Measurements from ENCODE around the gene SLC43A2. TPM values are rescaled to one million over a fixed set of nuclear protein-coding genes. Genes with fewer than 3 reads are reported as not detected.

SLC43A2 gene
- total RNA-seq, 1 experiment from 2014 or later: 11.0 TPM

GRCh38 chr17:1561420-1562175, 67.0 kb downstream of the SLC43A2 start (continued):
- 0 out of 2 replicates have a peak, but pooled peaks have one; percentile 61 for TF ChIP-seq ARID4B (CRISPR knock-in tag; IDR thresholded peaks at IDR 0.05; ENCODE audit: borderline replicate concordance)

- POLR2A ChIA-PET: interaction anchor here (1.1 kb wide), 1 partner anchor 45 kb away, joined by 4 read pairs; the partner anchor contains the start of gene INPP5K
Measured at GRCh38 chr17:1560858-1561355, 67.7 kb downstream of the SLC43A2 start.

GRCh38 chr17:1560101-1560857, 68.4 kb downstream of the SLC43A2 start:
- H3K4me1 Mint-ChIP-seq: peaks cover 31% of the 10 kb centered on the region
- CTCF ChIA-PET: interaction anchor here (2.6 kb wide), 1 partner anchor 14 kb away, joined by 23 read pairs; no protein-coding TSS in a partner anchor

More at GRCh38 chr17:1560858-1561355, 67.7 kb downstream of the SLC43A2 start:
- DNase-seq (ENCODE audit: low spot score) (no peak), ATAC-seq (no peak)
- TF ChIP-seq E2F1 (CRISPR knock-in tag; IDR thresholded peaks at IDR 0.05) (no peak), GABPB1 (CRISPR knock-in tag; IDR thresholded peaks at IDR 0.05) (no peak), MXD4 (CRISPR knock-in tag; IDR thresholded peaks at IDR 0.05; ENCODE audit: borderline replicate concordance) (no peak)
- Mint-ChIP-seq H3K4me1 (peaks cover 31% of the 10 kb centered on the region), H3K36me3 (no peaks in the 10 kb centered on the region; the same call in 1 of the 2 replicates), H3K9me3 (no peaks in the 10 kb centered on the region), H3K4me3 (peak overlapping the region; percentile 84), H3K27me3 (ENCODE audit: low read depth) (peaks cover 10% of the 10 kb centered on the region), H3K27ac (0 out of 2 replicates have a peak overlapping the region, but pooled peaks have one; percentile 20)
- CTCF ChIA-PET: interaction anchor here (1.3 to 2.6 kb wide), 3 partner anchors 13 to 88 kb away, joined by 4 to 23 read pairs (median 6); partner anchors contain the start of gene RILP

More at GRCh38 chr17:1560101-1560857, 68.4 kb downstream of the SLC43A2 start:
- Mint-ChIP-seq H3K27ac (peak overlapping the region; percentile 60; the same call in 1 of the 2 replicates), H3K4me3 (peak overlapping the region; percentile 84), H3K27me3 (ENCODE audit: low read depth) (peaks cover 10% of the 10 kb centered on the region), H3K36me3 (no peaks in the 10 kb centered on the region; the same call in 1 of the 2 replicates), H3K9me3 (no peaks in the 10 kb centered on the region)
- POLR2A ChIA-PET: no interaction called here
- DNase-seq (ENCODE audit: low spot score) (no peak), ATAC-seq (no peak)
- TF ChIP-seq FOXP4 (CRISPR knock-in tag; IDR thresholded peaks at IDR 0.05) (no peak), TCF7 (CRISPR knock-in tag; IDR thresholded peaks at IDR 0.05; ENCODE audit: low read depth) (no peak), ZNF263 (CRISPR knock-in tag; IDR thresholded peaks at IDR 0.05; ENCODE audit: low read depth) (no peak)
